GM18520 (cell line): ENCODE measurements around the gene PCDHB12.
"Not testable (repeated sequence)": the region's sequence is repeated elsewhere in the genome, so short reads cannot be mapped to it uniquely, and the experiment has no call there.

Experiments used
- ATAC-seq: cut with Tn5 transposase; IDR thresholded peaks from one replicate; pipeline ENCODE4 v1.9.1; 2021; ENCODE audit not compliant: unreplicated experiment

Gene PCDHB12

DNA sequence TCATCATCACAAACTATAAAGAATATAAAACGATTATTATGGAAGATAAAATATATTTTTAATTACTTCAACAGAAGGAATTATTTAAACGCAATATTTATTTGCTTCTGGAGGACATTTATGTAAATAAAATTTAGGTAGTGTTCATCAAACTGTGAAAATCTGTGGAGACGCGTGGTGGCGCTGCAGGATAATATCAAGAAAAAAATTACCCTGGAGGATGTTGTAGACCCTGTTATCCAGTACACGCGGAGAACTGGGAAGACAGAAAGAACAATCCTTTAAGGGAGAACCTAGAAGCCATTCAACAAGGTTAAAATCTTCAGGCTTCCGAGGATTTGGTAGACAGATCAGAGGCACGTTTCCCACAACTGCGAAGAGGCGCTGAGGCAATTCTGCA lies at the start of gene PCDHB12:
TSS of gene PCDHB12 (plus strand) at position 242 of the 400 bp plus-strand sequence. CDS start 189 bp downstream, outside the sequence.
- ATAC-seq: no peak

DNA sequence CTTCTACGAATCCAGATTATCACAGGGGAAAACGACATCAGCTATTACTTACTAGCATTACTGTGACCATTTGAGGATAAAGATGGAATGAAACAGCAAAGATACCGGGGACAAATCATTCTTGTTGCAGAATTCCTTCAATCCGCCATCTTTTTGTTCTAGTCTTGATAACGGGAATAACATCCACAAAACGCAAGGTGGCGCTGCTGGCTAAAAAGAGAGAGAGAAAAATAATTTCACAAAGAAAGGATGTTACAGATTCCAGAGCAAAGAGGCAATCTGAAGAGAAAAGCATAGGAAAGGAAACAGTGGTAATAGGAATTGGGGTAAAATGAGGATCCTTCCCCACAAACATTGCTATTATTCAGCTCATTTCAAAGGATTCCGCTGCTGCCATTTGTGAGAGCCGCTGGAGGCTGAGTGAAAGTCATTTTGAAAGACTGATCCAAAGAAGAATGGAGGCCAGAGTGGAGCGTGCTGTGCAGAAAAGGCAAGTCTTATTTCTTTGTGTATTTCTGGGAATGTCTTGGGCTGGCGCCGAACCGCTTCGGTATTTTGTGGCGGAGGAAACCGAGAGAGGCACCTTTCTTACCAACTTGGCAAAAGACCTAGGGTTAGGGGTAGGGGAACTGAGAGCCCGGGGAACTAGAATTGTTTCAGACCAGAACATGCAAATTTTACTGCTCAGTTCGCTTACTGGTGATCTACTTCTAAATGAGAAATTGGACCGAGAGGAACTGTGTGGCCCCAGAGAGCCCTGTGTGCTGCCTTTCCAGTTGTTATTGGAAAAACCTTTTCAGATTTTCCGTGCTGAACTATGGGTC lies 35.9 kb upstream of the PCDHB12 start, which contains the start of gene PCDHB7:
TSS of gene PCDHB7 (plus strand) at position 264 of the 824 bp plus-strand sequence. CDS start at position 456, 192 bp downstream.
- no peak for ATAC-seq

DNA sequence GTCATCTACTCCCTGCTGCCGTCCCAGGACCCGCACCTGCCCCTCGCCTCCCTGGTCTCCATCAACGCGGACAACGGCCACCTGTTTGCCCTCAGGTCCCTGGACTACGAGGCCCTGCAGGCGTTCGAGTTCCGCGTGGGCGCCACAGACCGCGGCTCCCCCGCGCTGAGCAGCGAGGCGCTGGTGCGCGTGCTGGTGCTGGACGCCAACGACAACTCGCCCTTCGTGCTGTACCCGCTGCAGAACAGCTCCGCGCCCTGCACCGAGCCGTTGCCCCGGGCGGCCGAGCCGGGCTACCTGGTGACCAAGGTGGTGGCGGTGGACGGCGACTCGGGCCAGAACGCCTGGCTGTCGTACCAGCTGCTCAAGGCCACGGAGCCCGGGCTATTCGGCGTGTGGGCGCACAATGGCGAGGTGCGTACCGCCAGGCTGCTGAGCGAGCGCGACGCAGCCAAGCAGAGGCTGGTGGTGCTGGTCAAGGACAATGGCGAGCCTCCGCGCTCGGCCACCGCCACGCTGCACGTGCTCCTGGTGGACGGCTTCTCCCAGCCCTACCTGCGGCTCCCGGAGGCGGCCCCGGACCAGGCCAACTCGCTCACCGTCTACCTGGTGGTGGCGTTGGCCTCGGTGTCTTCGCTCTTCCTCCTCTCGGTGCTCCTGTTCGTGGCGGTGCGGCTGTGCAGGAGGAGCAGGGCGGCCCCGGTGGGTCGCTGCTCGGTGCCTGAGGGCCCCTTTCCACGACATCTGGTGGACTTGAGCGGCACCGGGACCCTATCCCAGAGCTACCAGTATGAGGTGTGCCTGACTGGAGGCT lies 34.0 kb upstream of the PCDHB12 start:
- ATAC-seq: not testable (repeated sequence)

DNA sequence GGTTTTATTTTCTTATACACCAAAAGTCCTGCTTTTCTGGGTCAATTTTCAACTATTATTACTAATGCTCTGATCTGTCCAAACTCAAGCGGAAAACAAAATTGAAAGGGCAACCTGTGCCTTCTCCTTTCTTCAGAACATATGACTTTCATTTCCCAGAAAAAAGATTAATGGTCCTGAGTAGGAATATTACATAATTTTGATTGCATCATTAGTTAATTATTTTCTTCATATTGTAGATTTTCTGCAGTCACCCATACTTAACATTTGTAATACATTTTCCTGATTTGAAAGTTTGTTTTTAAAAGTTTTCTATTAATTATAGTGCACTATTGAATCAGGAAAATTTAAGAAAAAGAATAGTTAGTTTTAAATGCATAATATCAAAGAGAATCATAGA lies 32.6 kb upstream of the PCDHB12 start:
- no peak for ATAC-seq

DNA sequence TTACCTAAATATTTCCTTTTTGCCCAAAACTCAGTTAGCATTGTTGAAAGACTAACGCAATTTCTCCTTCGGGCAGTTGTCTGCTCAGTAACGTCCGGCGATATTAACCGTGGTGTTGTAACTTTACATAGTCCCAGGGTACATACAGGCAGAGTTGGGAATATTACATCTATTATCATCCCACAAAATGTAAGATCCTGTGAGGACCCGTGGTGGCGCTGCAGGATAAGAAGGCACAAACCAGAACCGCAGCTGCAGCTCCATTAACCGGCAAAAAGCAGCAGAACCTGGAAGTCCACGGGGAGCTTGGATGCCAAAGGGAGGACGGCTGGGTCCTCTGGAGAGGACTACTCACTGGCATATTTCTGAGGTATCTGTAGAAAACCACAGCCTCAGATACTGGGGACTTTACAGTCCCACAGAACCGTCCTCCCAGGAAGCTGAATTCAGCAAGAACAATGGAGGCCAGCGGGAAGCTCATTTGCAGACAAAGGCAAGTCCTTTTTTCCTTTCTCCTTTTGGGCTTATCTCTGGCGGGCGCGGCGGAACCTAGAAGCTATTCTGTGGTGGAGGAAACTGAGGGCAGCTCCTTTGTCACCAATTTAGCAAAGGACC lies 30.8 kb upstream of the PCDHB12 start, which contains the start of gene PCDHB8:
TSS of gene PCDHB8 (plus strand) at position 214 of the 615 bp plus-strand sequence. CDS start at position 459, 245 bp downstream.
- ATAC-seq: not testable (repeated sequence)

DNA sequence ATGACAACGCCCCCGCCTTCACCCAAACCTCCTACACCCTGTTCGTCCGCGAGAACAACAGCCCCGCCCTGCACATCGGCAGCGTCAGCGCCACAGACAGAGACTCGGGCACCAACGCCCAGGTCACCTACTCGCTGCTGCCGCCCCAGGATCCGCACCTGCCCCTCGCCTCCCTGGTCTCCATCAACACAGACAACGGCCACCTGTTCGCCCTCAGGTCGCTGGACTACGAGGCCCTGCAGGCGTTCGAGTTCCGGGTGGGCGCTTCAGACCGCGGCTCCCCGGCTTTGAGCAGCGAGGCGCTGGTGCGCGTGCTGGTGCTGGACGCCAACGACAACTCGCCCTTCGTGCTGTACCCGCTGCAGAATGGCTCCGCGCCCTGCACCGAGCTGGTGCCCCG lies 29.1 kb upstream of the PCDHB12 start:
- not testable (repeated sequence) for ATAC-seq

DNA sequence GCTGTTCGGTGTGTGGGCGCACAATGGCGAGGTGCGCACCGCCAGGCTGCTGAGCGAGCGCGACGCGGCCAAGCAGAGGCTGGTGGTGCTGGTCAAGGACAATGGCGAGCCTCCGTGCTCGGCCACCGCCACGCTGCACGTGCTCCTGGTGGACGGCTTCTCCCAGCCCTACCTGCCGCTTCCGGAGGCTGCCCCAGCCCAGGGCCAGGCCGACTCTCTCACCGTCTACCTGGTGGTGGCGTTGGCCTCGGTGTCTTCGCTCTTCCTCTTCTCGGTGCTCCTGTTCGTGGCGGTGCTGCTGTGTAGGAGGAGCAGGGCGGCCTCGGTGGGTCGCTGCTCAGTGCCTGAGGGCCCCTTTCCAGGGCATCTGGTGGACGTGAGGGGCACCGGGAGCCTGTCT lies 28.6 kb upstream of the PCDHB12 start:
- ATAC-seq: not testable (repeated sequence)

DNA sequence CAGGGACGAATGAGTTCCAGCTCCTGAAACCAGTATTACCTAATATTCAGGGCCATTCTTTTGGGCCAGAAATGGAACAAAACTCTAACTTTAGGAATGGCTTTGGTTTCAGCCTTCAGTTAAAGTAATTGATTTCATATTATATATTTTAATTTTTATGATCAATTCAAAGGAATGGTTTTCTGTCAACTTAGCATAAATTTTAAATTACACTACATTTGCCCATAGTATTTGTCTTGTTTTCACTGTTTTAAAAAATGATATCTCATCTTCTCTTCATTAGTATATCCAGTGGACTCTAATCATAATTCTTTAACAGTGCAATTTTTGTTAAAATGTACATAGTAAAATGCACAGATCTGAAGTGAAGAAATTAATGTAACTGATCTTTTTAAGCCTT lies 28.2 kb upstream of the PCDHB12 start:
- ATAC-seq: no peak

DNA sequence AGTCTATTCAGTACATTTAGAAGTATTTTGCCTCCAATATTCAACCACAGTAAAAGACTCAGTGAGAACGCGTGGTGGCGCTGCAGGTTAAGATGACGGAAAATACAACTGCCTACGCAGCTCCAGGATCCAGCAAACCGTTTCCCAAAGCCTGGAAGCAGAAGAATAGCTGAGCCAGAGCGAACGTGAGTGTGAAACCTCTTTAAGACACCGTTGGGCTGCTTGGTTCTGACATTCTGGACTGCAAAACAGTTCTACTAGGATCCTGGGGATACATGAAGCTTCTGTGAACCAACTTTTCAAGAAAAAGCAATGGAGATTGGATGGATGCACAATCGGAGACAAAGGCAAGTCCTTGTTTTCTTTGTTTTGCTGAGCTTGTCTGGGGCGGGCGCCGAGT lies 26.3 kb upstream of the PCDHB12 start, which contains the start of gene PCDHB16:
TSS of gene PCDHB16 (plus strand) at position 140 of the 400 bp plus-strand sequence. CDS start at position 313, 173 bp downstream.
- ATAC-seq: no peak

DNA sequence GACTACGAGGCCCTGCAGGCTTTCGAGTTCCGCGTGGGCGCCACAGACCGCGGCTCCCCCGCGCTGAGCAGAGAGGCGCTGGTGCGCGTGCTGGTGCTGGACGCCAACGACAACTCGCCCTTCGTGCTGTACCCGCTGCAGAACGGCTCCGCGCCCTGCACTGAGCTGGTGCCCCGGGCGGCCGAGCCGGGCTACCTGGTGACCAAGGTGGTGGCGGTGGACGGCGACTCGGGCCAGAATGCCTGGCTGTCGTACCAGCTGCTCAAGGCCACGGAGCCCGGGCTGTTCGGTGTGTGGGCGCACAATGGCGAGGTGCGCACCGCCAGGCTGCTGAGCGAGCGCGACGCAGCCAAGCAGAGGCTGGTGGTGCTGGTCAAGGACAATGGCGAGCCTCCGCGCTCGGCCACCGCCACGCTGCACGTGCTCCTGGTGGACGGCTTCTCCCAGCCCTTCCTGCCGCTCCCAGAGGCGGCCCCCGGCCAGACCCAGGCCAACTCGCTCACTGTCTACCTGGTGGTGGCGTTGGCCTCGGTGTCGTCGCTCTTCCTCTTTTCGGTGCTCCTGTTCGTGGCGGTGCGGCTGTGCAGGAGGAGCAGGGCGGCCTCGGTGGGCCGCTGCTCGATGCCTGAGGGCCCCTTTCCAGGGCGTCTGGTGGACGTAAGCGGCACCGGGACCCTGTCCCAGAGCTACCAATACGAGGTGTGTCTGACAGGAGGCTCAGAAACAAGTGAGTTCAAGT lies 24.2 kb upstream of the PCDHB12 start:
- ATAC-seq: not testable (repeated sequence)

DNA sequence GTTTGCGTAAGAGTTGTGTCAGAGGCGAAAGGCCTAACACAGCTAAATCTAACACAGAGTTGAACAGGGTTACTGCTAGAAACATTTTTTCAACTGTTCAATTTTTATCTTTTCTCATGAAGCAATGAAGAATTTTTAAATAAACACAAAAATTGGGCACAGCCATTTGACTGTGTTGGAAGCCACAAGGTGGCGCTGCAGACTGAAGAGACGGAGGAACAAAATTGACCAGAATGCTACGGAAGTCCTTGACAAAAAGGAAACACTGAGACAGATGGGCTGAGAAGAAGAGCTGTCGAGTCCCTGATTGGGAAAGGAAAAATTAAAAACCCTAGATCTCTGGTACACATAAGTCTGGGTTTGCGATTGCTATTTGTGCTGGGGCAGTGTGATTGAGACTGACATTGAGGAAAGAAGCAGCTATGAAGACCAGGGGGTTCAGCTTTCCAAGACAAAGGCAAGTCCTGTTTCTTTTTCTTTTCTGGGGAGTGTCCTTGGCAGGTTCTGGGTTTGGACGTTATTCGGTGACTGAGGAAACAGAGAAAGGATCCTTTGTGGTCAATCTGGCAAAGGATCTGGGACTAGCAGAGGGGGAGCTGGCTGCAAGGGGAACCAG lies 21.5 kb upstream of the PCDHB12 start, which contains the start of gene PCDHB9:
TSS of gene PCDHB9 (plus strand) at position 265 of the 616 bp plus-strand sequence. CDS start at position 423, 158 bp downstream.
- no peak for ATAC-seq

DNA sequence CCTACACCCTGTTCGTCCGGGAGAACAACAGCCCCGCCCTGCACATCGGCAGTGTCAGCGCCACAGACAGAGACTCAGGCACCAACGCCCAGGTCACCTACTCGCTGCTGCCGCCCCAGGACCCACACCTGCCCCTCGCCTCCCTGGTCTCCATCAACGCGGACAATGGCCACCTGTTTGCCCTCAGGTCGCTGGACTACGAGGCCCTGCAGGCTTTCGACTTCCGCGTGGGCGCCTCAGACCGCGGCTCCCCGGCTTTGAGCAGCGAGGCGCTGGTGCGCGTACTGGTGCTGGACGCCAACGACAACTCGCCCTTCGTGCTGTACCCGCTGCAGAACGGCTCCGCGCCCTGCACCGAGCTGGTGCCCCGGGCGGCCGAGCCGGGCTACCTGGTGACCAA lies 19.8 kb upstream of the PCDHB12 start:
- not testable (repeated sequence) for ATAC-seq

DNA sequence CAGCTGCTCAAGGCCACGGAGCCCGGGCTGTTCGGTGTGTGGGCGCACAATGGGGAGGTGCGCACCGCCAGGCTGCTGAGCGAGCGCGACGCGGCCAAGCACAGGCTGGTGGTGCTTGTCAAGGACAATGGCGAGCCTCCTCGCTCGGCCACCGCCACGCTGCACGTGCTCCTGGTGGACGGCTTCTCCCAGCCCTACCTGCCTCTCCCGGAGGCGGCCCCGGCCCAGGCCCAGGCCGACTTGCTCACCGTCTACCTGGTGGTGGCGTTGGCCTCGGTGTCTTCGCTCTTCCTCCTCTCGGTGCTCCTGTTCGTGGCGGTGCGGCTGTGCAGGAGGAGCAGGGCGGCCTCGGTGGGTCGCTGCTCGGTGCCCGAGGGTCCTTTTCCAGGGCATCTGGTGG lies 19.4 kb upstream of the PCDHB12 start:
- not testable (repeated sequence) for ATAC-seq

DNA sequence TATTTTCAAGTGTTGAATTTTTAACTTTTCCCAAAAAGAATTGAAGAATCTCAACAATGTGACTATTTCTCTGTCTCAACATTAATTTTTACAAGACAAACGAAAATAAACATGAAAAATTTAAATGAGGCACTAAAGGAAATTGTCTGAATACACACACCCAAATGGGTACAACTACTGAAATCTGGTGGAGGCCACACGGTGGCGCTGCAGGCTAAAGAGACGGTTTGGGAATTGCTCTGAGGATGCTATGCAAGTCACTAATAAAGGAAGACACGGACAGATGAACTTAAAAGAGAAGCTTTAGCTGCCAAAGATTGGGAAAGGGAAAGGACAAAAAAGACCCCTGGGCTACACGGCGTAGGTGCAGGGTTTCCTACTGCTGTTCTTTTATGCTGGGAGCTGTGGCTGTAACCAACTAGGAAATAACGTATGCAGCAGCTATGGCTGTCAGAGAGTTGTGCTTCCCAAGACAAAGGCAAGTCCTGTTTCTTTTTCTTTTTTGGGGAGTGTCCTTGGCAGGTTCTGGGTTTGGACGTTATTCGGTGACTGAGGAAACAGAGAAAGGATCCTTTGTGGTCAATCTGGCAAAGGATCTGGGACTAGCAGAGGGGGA lies 16.3 kb upstream of the PCDHB12 start, which contains the start of gene PCDHB10:
TSS of gene PCDHB10 (plus strand) at position 244 of the 616 bp plus-strand sequence. CDS start at position 444, 200 bp downstream.
- ATAC-seq: no peak

DNA sequence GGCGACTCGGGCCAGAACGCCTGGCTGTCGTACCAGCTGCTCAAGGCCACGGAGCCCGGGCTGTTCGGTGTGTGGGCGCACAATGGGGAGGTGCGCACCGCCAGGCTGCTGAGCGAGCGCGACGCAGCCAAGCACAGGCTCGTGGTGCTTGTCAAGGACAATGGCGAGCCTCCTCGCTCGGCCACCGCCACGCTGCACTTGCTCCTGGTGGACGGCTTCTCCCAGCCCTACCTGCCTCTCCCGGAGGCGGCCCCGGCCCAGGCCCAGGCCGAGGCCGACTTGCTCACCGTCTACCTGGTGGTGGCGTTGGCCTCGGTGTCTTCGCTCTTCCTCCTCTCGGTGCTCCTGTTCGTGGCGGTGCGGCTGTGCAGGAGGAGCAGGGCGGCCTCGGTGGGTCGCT lies 14.2 kb upstream of the PCDHB12 start:
- not testable (repeated sequence) for ATAC-seq

DNA sequence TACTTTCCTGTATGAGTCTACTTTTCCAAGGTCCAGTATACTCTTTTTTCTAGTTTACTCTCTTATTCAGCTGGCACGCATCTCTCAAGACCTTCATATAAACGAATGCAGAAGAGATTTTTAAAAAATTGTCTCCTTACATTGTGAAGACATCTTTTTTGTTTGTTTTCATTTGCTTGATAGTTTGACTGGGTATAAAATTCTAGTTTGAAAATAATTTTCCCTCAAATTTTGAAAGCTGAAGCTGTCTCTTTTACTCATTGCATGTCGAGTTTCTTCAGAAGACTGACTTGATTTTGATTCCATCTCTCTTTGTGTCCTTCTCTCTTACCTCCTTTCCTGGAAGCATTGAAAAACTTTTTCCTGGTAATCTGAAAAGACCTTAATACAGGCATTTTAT lies 12.2 kb upstream of the PCDHB12 start:
- ATAC-seq: no peak

DNA sequence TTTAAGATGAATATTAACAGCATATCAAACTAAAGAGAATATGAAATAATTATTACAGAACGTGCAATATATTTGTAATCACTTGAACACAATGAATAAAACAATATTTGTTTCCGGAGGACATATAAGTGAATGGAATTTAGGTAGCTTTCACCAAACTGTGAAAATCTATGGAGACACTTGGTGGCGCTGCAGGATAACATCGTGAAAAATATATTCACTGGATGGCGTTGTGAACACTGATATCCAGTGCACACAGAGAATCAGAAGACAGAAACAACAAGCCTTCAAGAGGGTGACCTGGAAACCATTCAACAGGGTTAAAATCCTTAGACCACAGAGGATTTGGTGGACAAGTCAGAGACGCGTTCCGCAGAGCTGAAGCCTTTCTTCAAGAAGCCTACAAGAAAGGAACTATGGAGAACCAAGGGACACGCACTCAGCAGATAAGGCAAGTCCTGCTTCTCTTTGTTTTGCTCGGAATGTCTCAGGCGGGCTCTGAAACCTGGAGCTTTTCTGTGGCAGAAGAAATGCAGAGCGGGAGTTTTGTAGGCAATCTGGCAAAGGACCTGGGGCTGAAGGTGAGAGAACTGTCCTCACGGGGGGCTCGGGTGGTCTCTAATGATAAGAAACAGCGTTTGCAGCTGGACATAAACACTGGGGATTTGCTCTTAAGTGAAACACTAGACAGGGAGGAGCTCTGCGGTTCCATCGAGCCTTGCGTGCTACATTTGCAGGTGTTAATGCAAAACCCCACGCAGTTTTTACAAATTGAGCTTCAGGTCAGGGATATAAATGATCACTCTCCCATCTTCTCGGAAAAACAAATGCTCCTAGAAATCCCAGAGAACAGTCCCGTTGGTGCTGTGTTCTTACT lies 8.9 kb upstream of the PCDHB12 start, which contains the start of gene PCDHB11:
TSS of gene PCDHB11 (plus strand) at position 269 of the 877 bp plus-strand sequence. CDS start at position 417, 148 bp downstream.
- ATAC-seq: no peak

DNA sequence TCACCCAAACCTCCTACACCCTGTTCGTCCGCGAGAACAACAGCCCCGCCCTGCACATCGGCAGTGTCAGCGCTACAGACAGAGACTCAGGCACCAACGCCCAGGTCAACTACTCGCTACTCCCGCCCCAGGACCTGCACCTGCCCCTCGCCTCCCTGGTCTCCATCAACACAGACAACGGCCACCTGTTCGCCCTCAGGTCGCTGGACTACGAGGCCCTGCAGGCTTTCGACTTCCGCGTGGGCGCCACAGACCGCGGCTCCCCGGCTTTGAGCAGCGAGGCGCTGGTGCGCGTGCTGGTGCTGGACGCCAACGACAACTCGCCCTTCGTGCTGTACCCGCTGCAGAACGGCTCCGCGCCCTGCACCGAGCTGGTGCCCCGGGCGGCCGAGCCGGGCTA lies 7.4 kb upstream of the PCDHB12 start:
- ATAC-seq: not testable (repeated sequence)
